Measurements from ENCODE around the gene DBNDD1.
"Not testable (repeated sequence)": the region's sequence is repeated elsewhere in the genome, so short reads cannot be mapped to it uniquely, and the experiment has no call there.

The DBNDD1 gene

GRCh38 chr16:90007635-90008234 is 11.5 kb downstream of the DBNDD1 start:
- H3K4me1 ChIP-seq (ENCODE audit: control insufficient read depth, insufficient read depth, low read length); H3K27ac ChIP-seq (ENCODE audit: extremely low read depth, low read depth, low read length); H3K9me3 ChIP-seq (ENCODE audit: control insufficient read depth, insufficient read depth, low read depth, low read length); H3K4me3 ChIP-seq (ENCODE audit: low read depth, low read length); POLR2A ChIA-PET; CTCF ChIA-PET: not testable (repeated sequence)
- TF ChIP-seq GLIS1 (tag by site-specific recombination; IDR thresholded peaks at IDR 0.05): peak; percentile 74
- H3K36me3 ChIP-seq (ENCODE audit: control insufficient read depth in 2 of 2, insufficient read depth in 1 of 2, low read length in 2 of 2): peaks cover 0 to 10% of the 10 kb centered on the region in 2 experiments; a peak in 2 of 3 replicates

GRCh38 chr16:90007015-90007414 is 12.2 kb downstream of the DBNDD1 start:
- H3K4me1 ChIP-seq (ENCODE audit: control insufficient read depth, insufficient read depth, low read length): no peaks in the 10 kb centered on the region
- TF ChIP-seq ZFP37 (tag by site-specific recombination; IDR thresholded peaks at IDR 0.05): no peak
- POLR2A ChIA-PET: no interaction called here
- peaks cover 0 to 9% of the 10 kb centered on the region in 2 experiments; a peak in 1 of 3 replicates for H3K36me3 ChIP-seq (ENCODE audit: control insufficient read depth in 2 of 2, insufficient read depth in 1 of 2, low read length in 2 of 2)
- no peak overlapping the region for H3K4me3 ChIP-seq (ENCODE audit: low read depth, low read length)
- no peaks in the 10 kb centered on the region for H3K9me3 ChIP-seq (ENCODE audit: control insufficient read depth, insufficient read depth, low read depth, low read length)
- CTCF ChIA-PET: no interaction called here
- H3K27ac ChIP-seq (ENCODE audit: extremely low read depth, low read depth, low read length): no peak overlapping the region

GRCh38 chr16:90005956-90006663 is 13.1 kb downstream of the DBNDD1 start:
- CTCF ChIA-PET: no interaction called here
- TF ChIP-seq REPIN1 (tag by site-specific recombination; IDR thresholded peaks at IDR 0.05; ENCODE audit: low read depth): no peak
- Histone ChIP-seq H3K4me1 (ENCODE audit: control insufficient read depth, insufficient read depth, low read length) (no peaks in the 10 kb centered on the region), H3K36me3 (ENCODE audit: control insufficient read depth in 2 of 2, insufficient read depth in 1 of 2, low read length in 2 of 2) (peaks cover 0 to 5% of the 10 kb centered on the region in 2 experiments; a peak in 1 of 3 replicates), H3K27ac (ENCODE audit: extremely low read depth, low read depth, low read length) (no peak overlapping the region), H3K9me3 (ENCODE audit: control insufficient read depth, insufficient read depth, low read depth, low read length) (no peaks in the 10 kb centered on the region), H3K4me3 (ENCODE audit: low read depth, low read length) (no peak overlapping the region)
- POLR2A ChIA-PET: no interaction called here

DNA sequence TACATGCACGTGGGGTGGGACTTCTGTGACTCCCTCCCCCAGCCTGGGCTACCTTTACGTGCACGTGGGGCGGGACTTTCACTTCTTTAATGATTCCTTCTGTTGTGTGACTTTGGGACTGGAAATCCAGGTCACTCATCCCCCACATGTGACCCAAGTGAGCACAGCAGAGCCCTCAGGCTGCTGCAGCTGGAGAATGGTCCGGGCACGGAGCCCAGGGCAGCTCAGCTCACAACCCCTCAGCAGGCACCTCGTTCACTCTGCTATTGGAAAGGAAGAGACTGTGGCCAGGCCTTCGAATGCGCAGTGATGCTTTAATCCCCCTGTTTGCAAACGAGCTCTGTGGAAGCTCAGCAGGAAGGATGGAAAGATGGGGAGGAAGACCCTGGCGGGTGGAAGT is 14.7 kb downstream of the DBNDD1 start:
- ChIA-PET POLR2A (interaction anchor here (0.6 to 1.1 kb wide), 3 partner anchors 14 to 108 kb away, joined by 3 to 5 read pairs (median 3); partner anchors contain the start of gene DBNDD1), CTCF (no interaction called here)
- no peak overlapping the region for H3K4me3 ChIP-seq (ENCODE audit: low read depth, low read length)
- TF ChIP-seq ZNF76 (tag by site-specific recombination; IDR thresholded peaks at IDR 0.05; ENCODE audit: borderline replicate concordance, low read depth): no peak
- 0 out of 2 replicates have a peak, but pooled peaks have one; percentile 24 for TF ChIP-seq ZNF223 (tag by site-specific recombination; IDR thresholded peaks at IDR 0.05)
- 0 out of 2 replicates have a peak, but pooled peaks have one; percentile 14 for TF ChIP-seq SP2 (tag by site-specific recombination; IDR thresholded peaks at IDR 0.05)
- no peak overlapping the region for H3K27ac ChIP-seq (ENCODE audit: extremely low read depth, low read depth, low read length)
- H3K36me3 ChIP-seq (ENCODE audit: control insufficient read depth in 2 of 2, insufficient read depth in 1 of 2, low read length in 2 of 2): peaks cover 0 to 12% of the 10 kb centered on the region in 2 experiments; a peak in 1 of 3 replicates
- no peaks in the 10 kb centered on the region for H3K4me1 ChIP-seq (ENCODE audit: control insufficient read depth, insufficient read depth, low read length)
- H3K9me3 ChIP-seq (ENCODE audit: control insufficient read depth, insufficient read depth, low read depth, low read length): no peaks in the 10 kb centered on the region

DNA sequence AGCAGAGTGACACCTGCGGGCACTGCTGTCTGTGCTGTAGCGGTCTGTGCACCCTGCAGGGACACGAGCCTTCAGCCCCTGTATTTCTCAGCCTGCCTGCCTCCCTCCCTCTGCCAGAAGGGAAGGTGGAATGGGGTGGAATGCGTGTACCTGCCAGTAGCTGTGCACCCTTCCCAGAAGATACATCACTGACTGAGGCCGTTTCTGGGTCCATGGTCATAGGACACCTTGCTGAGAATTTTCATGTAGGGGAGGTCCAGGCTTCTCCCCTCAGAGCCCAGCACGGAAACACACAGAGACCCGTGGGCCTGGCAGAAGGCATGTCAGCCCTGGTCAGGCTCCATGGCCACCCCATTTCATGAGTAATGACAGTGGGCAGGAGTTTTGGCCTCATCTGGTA is 16.5 kb downstream of the DBNDD1 start:
- TF ChIP-seq ZNF600 (tag by site-specific recombination; IDR thresholded peaks at IDR 0.05) (0 out of 2 replicates have a peak, but pooled peaks have one; percentile 36), ZNF155 (tag by site-specific recombination; IDR thresholded peaks at IDR 0.05) (no peak), ZNF561 (tag by site-specific recombination; IDR thresholded peaks at IDR 0.05; ENCODE audit: borderline replicate concordance) (no peak), ZBTB20 (tag by site-specific recombination; IDR thresholded peaks at IDR 0.05) (no peak)
- TF ChIP-seq, protein P1, sequence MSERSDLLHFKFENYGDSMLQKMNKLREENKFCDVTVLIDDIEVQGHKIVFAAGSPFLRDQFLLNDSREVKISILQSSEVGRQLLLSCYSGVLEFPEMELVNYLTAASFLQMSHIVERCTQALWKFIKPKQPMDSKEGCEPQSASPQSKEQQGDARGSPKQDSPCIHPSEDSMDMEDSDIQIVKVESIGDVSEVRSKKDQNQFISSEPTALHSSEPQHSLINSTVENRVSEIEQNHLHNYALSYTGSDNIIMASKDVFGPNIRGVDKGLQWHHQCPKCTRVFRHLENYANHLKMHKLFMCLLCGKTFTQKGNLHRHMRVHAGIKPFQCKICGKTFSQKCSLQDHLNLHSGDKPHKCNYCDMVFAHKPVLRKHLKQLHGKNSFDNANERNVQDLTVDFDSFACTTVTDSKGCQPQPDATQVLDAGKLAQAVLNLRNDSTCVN (tag by site-specific recombination; optimal IDR thresholded peaks at IDR 0.05): no peak
- POLR2A ChIA-PET: no interaction called here
- no peaks in the 10 kb centered on the region for H3K9me3 ChIP-seq (ENCODE audit: control insufficient read depth, insufficient read depth, low read depth, low read length)
- CTCF ChIA-PET: no interaction called here
- no peak overlapping the region for H3K4me3 ChIP-seq (ENCODE audit: low read depth, low read length)
- H3K27ac ChIP-seq (ENCODE audit: extremely low read depth, low read depth, low read length): no peak overlapping the region
- no peaks in the 10 kb centered on the region for H3K4me1 ChIP-seq (ENCODE audit: control insufficient read depth, insufficient read depth, low read length)
- peaks cover 0 to 26% of the 10 kb centered on the region in 2 experiments; a peak in 1 of 3 replicates for H3K36me3 ChIP-seq (ENCODE audit: control insufficient read depth in 2 of 2, insufficient read depth in 1 of 2, low read length in 2 of 2)

Measured in HEK293 (cell line).